ENCODE results near the gene ACER3.

- TF ChIP-seq RXRA (IDR thresholded peaks at IDR 0.05) = no peak
- TF ChIP-seq GABPA (IDR thresholded peaks at IDR 0.05 in 1 of 2, conservative IDR thresholded peaks at IDR 0.05 in 1 of 2) = no peak
- no peak for TF ChIP-seq REST (IDR thresholded peaks at IDR 0.05)
- TF ChIP-seq CTCF (IDR thresholded peaks at IDR 0.05; ENCODE audit: low read depth, low read length, missing input control) = no peak
- TF ChIP-seq RAD21 (IDR thresholded peaks at IDR 0.05) = no peak
Measured at GRCh38 chr11:76832361-76832760, 28.4 kb upstream of the ACER3 start.

Data from liver (tissue), 3 donors.